Liver (tissue), 3 donors: Measurements from ENCODE around the gene RIMBP3C.

Source experiments
- ATF3 ChIP-seq: IDR thresholded peaks from 2 replicates; pipeline ENCODE4 v1.6.1; 2016; ENCODE audit warnings: antibody characterized with exemption
- CTCF ChIP-seq: fragments of 150-350 bp; IDR thresholded peaks from 2 replicates; pipeline ENCODE4 v1.5.1; 2017; ENCODE audit warnings: improper control_type of control experiment, low read depth, low read length; ENCODE audit not compliant: missing input control
- EGR1 ChIP-seq, 2 donors: IDR thresholded peaks; 2 replicates each; pipeline ENCODE4 v1.6.1; 2016 to 2018; ENCODE audit warnings: antibody characterized with exemption in 2 of 2, low read depth in 2 of 2
- FOXA1 ChIP-seq: IDR thresholded peaks from 2 replicates; pipeline ENCODE4 v1.6.1; 2016; ENCODE audit warnings: antibody characterized with exemption
- GABPA ChIP-seq, 2 donors: IDR thresholded peaks in 1 of 2; conservative IDR thresholded peaks in 1 of 2; 2 replicates each; pipeline ENCODE4 v1.6.1; 2016; ENCODE audit warnings: antibody characterized with exemption in 2 of 2, mild to moderate bottlenecking in 1 of 2, moderate library complexity in 1 of 2
- MAX ChIP-seq: IDR thresholded peaks from 2 replicates; pipeline ENCODE4 v1.6.1; 2016; ENCODE audit warnings: antibody characterized with exemption
- RAD21 ChIP-seq, 2 donors: IDR thresholded peaks; 2 replicates each; pipeline ENCODE4 v1.6.1; 2016; ENCODE audit warnings: antibody characterized with exemption in 2 of 2, mild to moderate bottlenecking in 2 of 2
- SP1 ChIP-seq: IDR thresholded peaks from 2 replicates; pipeline ENCODE4 v1.6.1; 2018; ENCODE audit warnings: antibody characterized with exemption, mild to moderate bottlenecking
- TAF1 ChIP-seq: conservative IDR thresholded peaks from 2 replicates; pipeline ENCODE4 v1.6.1; 2016; ENCODE audit warnings: antibody characterized with exemption, mild to moderate bottlenecking
- ZBTB33 ChIP-seq: IDR thresholded peaks from 2 replicates; pipeline ENCODE4 v1.6.1; 2016; ENCODE audit warnings: antibody characterized with exemption
- donor health status: healthy.
- donor health status: healthy.

- TF ChIP-seq CTCF (no peak), RAD21 (IDR thresholded peaks at IDR 0.05) (no peak), ZBTB33 (no peak), EGR1 (IDR thresholded peaks at IDR 0.05; ENCODE audit: low read depth in 2 of 2) (no peak), FOXA1 (no peak), ATF3 (no peak), TAF1 (no peak), MAX (no peak), GABPA (IDR thresholded peaks at IDR 0.05 in 1 of 2, conservative IDR thresholded peaks at IDR 0.05 in 1 of 2) (no peak), SP1 (no peak)
These were observed 41.2 kb upstream of the RIMBP3C start for GRCh38 chr22:21592422-21592821.
